ENCODE results near the gene APBA2.

APBA2 gene

DNA sequence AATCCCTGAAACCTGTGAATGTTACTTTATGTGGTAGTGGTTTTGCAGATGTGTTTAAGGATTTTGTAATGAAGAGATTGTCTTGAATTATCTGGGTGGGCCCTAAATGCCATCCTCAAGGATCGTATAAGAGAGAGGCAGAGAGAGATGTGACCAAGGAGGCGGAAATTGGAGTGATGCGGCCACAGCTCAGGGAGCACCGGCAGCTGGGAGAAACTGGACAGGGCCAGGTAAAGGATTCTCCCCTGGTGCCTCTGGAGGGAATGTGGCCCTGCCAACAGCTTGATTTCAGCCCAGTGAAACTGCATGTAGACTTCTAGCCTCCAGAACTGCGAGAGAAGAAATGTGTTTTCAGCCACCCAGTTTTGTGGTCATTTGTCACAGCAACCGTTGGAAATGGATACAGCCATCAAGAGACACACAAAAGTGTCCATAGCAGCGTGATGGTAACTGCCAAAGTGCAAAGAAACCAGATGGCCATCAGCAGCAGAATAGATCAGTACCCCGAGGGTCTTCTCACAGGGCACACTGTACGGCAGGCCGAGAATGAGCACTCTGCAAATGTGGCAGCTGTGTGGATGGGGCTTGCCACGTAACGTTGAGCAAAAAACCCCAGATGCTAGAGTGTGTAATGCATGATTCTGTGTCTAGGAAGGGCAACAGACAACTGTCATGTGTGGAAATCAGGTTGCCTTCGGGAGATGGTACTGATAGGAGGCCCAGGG lies 12.2 kb downstream of the APBA2 start:
- DNase-seq = no peak

DNA sequence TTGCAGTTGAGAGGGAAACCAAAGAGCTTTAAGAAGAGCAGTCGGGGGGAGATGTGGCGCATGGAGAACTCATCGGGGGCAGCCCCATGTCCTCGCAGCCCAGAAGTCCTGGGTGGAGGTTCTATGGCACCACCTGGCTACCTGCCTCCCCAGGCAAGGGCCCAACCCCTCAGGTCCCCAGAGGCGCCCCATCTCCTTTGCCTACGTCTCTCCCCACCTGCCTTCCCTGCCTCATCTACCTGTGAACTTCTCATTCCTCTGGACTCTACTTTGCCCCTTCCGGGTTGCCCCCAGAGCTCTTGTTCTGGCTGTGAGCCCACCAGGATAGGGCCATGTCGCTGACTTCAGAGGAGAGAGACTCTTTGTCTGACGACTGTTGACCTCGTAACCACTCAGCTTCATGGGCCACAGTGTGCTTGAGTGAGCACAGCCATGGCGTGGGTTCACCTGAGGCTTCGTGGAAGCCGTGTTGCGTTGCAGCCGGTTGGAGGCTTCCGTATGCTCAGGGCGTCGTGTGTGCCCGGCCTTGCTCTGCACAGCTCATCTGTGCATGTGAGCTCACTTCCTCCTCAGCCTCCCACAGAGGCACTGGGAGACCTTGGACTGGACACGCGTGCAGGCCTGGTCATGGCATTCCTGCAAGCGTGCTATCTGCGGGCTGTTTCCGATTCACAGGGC lies 13.4 kb downstream of the APBA2 start:
- DNase-seq = no peak

DNA sequence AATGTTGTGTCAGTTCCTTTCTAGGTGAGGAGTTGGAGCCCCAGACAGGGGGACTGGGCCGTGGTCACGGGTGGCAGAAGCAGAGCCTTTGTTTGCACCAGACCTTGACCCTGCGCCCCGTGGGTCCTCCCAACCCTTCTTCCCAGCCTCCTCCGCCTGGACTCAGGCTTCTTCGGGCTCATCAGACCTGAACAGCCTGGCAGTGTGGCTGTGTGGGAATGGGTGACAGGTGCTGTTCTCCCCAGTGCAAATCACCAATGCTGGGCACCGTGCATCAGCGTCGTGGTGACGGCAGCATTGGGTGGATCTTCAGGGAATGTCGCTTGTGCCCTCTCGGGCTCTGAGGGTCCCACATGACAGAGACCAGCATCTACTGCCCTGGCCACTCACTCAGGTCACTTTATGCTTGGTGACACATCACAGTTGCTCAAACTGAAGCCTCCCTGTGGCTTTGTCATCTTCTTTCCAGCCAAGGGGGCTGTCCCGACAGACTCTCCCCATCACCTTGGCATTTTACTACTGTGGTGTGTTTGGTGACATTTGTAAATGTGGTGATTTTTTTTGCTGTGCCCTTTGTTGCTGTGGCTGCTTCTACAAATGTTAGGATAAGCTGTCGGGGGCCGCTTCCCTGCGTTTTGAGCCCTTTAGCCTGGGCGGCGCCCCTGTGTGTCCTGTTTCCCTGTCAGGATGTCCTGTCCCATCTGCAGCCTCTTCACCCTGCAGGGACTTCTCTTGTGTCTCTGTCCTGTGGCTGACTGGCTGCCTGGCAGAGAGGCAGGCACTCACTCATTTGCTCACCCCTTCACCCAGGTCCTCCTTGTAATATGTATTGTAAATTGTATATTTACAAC lies 14.5 kb downstream of the APBA2 start:
- DNase-seq = no peak

DNA sequence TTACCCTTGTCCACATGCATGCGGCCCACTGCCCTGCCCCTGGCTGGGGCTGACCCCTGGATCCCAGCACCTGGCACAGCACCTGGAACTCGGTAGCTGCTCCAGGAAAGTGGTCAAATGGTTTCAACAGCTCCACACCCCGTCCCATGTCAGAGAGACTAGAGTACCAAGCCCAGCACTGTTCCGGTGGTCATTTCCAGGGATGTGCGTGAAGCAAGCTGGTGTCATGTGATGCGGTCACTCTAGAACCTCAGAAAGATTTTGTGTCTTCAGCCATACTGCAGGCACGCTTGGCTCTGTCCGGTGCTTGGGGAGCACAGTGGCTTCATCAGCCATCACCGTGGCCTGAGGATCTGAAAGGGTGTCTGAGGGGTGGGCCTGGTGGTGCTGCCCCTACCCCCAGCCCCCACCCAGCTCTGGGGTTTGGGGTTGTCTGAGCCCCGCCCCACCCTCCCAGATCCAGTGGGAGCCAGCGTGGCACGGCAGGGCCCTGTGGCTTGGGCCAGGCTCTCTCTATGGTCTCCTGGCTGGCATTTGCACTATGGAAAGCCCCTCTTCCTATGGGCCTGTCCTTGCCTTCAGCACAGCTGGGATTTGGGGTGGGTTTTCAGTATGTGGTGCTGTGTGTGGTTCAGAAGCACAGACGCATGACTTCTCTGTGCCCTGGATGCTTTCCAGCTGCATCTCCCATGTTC lies 15.3 kb downstream of the APBA2 start:
- DNase-seq = no peak

DNA sequence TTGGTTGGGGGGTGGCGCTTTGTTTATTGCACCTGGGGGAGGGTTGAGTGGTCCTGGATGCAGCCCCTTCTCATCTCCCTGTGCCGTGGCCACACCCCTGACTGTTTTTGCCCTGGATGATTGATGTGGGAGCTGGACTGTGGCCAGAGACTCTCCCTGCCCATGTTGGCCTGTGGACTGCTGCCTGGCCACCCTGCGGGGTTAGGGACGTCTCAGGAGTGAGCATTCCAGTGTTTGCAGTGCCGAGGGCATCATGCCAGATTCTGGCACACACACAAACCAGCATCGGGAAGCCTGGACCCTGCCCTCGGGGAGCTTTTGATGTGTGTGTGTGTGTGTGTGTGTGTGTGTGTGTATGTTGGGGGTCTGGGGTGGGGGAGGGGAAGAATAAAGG lies 15.8 kb downstream of the APBA2 start:
- DNase-seq = no peak

DNA sequence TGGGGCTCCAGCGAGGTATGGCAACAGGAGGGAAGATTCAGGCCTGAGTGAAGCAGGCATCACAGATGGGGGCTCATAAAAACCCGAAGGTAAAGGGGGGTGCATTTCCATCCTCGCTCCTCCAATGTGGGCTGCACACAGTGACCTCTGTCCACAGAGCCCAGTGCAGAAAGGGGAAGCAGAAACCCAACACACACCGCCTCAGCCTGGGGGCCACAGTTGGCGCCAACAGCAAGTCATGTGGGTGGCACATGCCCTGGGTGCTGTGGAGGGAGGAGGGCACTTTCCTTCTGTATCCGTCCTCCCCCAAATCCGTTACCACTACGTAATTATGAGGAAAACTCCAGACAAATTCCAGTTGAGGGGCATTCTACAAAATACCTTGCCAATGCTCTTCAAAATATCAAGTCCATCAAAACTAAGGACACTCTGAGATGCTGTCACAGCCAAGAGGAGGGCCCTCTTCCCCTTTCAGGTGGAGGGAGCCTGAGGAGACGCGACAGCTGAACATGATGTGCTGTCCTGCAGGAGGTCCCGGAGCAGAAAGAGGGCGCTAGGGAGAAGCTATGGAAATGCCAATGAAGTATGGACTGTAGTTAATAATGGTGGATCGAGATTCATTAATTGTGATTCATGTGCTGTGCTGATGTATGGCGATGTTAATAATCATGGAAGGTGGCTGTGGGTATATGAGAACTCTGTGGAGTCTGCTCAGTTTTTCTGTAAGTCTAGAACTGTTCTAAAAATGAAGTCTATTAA lies 16.4 kb downstream of the APBA2 start:
- no peak for DNase-seq

DNA sequence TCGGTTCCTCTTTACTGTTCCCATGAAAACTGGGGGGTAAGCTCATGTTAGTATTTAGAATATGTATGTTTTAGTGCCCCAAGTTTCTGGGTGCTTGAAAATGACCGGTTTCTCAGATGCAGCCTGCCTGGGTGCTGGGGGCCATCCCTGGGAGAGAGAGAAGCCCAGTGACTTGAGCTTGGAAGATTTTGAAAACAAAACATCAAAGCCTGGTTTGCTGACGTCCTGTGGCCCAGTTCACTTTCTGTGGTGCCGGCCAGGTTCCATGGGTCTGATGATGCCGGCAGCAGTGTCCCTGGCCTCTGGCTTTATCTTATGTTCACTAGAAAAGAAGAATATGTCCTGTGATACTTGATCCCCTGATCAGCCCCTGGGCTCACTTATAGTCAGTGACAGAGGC lies 17.1 kb downstream of the APBA2 start:
- no peak for DNase-seq

DNA sequence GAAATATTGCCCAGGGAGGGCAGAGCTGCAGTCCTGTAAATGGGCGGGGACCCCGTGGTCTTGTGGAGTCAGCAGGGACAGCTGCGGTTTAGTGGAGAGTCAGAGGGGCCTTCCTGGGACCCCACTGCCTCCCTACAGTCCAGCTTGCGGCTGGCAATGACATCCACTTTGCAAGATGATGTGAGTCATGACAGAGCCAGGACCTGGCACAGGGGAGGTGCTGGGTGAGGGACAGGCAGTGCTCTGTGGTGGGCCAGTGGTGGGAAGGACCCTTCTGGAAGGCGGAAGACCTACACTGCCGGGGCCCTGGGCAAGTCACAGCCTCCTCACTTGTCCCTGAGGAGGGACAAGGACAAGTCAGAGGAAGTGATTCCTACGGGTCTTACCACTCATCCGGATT lies 17.8 kb downstream of the APBA2 start:
- DNase-seq = no peak

DNA sequence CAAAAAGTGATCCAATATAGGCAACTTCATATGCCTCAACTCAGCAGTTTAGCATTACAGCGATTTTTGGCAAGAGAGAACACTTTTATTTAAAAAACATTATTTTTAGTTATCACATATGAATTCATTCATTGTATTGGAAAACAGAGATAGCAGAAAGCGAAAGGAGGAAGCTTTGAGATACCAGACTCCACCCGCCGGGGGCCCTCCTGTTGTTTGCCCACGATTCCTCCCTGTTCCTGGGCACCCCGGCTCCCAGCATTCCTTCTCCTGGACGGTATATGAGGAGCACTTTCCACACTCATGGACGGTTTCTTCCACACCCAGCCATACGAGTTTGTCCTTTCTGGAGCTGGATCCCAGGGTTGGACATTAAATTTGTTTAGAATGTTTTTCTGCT lies 18.2 kb downstream of the APBA2 start:
- DNase-seq = no peak

DNA sequence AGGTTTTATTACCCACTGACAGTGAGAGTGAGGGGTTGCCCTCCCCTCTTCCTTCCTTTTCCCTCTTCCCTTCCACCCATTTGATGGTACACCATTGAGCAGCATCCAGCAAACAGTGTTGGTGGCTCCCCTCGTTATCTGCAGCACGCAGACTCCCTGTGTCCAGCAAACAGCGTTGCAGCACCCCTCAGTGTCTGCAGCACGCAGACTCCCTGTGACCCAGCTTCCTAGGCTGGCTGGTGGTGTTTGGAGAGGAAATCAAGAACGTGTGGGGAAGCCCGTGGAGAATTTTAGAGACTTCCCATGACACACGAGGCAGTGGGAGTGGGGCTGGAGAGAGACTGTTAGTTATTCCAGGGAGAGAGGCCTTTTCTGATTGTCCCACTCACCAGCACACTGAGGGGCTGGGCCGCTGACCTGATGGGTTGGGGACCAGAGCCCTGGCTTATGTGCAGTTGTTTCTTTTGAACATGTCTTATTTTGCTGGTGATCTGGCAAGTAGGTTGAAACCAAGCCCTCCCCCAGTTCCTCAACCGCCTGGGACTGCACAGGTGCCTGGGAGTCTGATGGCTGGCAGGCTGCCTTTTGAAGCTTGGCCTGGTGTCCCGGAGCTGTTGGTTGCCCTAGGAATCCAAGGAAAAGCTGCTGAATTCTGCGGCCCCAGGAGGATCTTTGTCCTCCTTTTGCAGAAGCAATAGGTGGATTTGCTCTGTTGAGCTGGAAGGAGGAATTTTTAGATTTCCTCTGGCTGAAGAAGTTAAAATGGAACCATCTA lies 19.0 kb downstream of the APBA2 start:
- no peak for DNase-seq

DNA sequence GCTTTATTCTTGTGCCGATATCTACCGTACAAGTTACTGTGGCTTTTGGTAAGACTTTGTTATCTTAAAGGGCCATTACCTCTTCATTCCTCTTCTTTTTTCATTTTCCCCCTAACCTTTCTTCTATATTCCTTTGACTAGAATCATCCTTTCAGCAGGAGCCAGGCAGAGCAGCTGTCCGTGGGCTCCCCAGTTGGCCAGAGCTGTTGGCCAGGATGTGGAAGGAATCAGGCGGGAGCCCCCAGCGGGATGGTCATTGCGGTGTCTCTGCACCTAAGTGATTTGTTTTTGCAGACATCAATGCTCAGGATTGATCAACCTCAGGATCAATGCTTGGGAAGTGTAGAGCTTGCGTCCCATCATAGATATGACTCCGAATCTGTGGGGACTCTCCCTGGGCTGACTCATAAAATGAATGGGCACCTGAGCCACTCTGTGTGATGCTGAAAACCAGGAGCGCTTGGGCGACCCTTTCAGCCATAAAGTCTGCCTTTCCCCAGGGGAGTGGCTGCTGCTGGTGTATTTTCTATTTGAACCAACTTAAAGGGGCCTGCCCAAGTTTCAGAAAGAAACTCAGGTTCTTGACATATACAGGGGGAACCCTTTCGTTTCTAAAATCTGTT lies 21.7 kb downstream of the APBA2 start:
- no peak for DNase-seq

DNA sequence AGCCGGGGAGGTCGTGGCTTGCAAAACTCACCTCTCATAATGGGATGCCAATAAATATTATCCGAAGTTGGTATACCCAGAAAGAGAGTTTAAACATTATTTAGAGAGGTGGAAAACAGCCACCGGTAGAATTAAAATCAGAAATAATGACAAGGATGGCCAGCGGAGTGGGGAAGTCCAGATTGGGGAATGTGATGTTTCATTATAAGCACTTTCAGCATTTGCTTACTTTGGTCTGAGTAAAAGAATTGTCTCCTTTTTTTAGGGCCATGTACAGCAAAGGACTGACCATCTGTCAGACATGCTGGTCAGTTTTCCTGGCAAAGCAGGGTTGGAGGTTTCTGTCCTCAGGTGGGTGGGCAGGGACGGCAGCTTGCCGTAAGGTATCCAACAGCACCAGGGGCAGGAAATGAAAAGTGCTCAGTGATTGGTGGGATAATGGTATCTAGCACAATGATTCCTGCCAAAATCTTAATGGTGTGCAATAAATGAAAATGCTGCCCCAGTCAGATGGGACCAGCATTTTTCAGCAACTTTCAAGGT lies 24.3 kb downstream of the APBA2 start:
- DNase-seq = no peak

DNA sequence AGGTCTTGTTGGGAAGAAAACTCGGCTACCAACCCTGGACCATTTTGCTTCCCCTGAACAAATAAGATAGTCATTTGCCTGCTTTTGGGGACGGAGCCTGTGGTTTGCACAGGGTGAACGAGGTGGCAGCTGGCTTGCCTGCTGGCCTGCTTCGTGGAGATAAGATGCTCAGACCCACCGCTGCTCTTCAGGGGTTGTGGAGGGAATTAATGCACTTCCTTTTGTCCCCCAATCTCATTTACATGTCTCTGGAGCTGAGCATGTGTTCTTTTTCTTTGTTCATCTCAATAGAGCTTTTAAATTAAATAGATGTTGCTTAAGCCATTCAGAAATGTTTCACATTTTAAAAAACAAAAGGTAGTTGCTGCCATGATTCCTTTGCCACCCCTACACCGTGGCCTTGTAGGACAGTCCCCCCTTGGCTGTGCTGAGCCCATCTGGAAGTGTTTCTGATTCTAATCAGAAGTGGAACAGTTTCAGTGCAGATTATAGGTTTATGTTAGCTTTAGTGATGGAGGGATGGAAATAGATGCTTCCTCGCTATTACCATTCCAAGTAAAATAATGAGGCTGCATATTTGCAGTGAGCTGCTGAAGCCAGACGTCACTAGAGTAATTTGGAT lies 25.6 kb downstream of the APBA2 start:
- no peak for DNase-seq

DNA sequence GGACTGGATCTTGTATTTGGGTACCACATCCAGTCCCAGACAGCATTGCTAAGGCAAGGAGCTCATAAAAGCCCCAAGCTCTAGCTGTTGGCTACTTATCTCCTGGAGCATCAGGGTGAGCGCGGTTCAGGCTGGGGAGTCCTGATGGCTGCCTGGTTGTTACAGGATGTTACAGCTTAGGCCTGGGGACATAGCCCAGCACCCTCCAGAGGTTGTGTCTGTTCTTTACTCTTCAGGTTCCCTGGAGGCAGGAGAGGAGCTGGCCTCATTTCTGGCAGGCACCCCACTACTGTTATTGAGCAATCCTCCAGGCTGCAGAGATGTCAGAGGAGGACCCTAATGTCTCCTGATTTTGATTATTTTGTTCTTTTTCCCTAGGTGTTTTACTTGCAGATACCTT lies 26.6 kb downstream of the APBA2 start:
- no peak for DNase-seq

DNA sequence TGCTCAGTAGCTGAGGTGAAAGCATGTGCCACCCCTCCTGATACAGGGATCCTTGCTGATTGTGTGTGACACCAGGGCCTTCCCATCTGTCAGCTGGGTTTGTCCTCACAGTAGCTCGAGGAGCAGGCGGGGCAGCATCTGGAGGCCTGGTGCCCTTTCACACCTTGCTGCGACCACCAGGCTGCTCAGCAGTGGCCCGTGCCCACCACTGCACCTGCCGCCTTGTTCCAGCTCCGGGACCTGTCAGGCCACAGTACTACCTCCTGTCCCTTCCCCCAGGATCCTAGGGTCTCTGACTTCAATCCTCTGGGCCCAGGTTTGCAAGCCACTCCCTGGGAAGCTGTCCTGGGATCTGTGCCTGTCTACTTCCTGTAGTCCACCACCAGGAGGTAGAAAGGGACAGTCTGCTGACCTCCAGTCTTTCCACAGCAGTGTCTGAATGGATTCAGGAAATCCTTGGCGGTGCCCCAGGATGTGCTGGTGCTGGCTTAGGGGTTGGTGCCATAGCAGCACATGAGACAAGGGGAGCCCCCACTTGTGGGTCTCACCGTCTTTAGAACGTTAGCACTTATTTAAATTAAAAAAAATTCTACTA lies 27.5 kb downstream of the APBA2 start:
- no peak for DNase-seq

DNA sequence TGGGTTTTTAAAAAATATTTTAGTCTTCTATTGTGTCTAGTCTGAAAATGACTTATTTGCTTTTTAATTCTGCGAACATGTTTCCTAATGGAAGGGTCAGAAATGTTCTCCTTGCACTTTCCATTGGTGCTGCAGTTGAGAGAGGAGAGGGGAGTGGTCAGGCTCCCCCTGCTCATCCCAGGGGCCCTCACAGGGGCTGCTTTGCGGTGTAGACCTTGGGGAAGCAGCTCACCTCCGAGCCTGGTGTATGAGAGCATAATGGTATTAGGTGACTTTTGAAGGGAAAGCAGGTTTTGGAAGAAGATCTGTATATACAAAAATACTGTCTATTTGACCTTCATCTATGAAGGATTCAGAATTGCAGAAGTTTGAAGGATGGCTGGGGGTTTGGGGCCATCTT lies 28.3 kb downstream of the APBA2 start:
- DNase-seq = no peak

DNA sequence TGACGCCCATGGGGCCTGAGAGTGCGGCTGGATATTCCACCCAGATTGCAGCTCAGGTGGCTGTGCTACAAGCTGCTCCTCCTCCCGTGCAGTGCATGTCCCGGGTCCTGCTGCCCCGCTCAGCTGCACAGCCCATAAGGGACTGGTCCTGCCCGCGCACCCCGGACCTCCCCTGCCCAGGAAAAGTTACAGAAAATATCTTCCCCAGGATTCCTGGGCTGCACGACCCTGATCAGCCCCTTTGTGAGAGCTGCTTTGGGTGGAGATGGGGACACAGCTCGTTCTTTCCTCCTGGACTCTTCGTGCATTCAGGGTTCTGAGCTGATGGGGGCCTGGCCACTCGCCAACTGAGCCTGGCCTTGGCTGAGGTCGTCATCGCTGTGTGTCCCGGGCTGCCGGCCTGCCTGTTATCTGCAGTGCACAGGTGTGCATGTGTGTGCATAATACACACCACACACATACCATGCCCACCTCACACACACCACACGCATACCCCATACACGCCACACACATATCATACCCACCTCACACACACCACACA lies 28.8 kb downstream of the APBA2 start:
- no peak for DNase-seq

DNA sequence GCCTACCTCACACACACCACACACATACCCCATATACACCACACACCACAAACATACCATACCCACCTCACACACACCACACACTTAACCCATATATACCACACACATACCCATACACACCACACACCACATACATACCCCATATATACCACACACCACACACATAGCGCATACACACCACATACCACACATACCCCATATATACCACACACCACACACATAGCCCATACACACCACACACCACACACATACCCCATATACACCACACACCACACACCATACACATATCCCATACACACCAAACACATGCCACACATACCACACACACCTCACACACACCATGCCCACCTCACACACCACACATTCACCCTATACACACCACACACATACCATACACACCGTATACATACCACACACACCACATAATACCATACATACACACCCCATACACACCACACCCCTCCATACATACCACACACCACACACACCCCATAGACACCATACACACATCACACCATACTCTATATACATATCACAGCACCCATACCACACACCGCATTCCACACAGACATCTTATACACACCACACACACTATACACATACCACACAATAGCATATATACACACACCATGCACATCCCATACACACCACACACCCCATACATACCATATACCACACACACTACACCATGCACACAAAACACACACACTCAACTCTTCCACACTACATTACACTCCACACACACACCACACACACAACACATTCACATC lies 29.5 kb downstream of the APBA2 start:
- no peak for DNase-seq

DNA sequence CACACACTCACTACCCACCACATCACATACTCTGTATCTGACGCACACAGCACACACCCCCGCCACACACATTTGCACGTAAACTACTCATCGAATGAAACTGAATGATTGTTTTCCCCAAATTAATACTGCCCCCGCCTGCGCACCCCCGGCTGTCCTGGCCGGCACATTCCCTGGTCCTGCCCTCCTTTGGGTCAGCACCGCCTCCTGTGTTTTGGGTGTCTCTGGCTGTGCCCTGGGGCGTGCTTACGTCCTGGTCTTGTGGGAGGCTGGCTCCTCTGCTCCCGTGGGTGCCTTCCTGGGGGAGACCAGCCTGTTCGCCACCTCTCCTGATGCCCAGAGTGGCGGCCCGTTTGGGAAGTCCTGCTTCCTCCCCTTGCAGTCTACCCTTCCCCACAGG lies 30.2 kb downstream of the APBA2 start:
- DNase-seq = no peak
